H9 (cell line): ENCODE results near the gene SNX15. TPM values are rescaled to one million over a fixed set of nuclear protein-coding genes. Genes with fewer than 3 reads are reported as not detected.
A peak's percentile ranks its signal among the peaks of the same experiment; 100 is the strongest.

Experiments
- DNase-seq: peaks from one replicate; pipeline ENCODE4 v3.0.0-alpha.2; 2017
- H2AFZ ChIP-seq: one replicate; pipeline ENCODE4 v1.6.1; 2013; ENCODE audit warnings: mild to moderate bottlenecking, low read length, control low read depth, moderate library complexity
- H2AK5ac ChIP-seq: 2 replicates; pipeline ENCODE4 v1.6.1; 2013; ENCODE audit warnings: low read length, control low read depth, mixed read lengths; ENCODE audit not compliant: insufficient read length
- H2BK120ac ChIP-seq: one replicate; pipeline ENCODE4 v1.6.1; 2013; ENCODE audit warnings: low read depth, mild to moderate bottlenecking, low read length, control low read depth, inconsistent platforms; ENCODE audit not compliant: poor library complexity, severe bottlenecking
- H2BK12ac ChIP-seq: 2 replicates; pipeline ENCODE4 v1.6.1; 2013; ENCODE audit warnings: low read length, control low read depth, mixed read lengths, low read depth; ENCODE audit not compliant: insufficient read length
- H2BK15ac ChIP-seq: 2 replicates; pipeline ENCODE4 v1.6.1; 2013; ENCODE audit warnings: low read depth, low read length, control low read depth
- H2BK20ac ChIP-seq: one replicate; pipeline ENCODE4 v1.6.1; 2013; ENCODE audit warnings: low read depth, mild to moderate bottlenecking, low read length, control low read depth, inconsistent platforms; ENCODE audit not compliant: poor library complexity, severe bottlenecking
- H2BK5ac ChIP-seq: 2 replicates; pipeline ENCODE4 v1.6.1; 2013; ENCODE audit warnings: low read length, control low read depth, mixed read lengths; ENCODE audit not compliant: insufficient read length
- H3K14ac ChIP-seq: 2 replicates; pipeline ENCODE4 v1.6.1; 2013; ENCODE audit warnings: low read length, control low read depth; ENCODE audit not compliant: insufficient read depth
- H3K18ac ChIP-seq: 2 replicates; pipeline ENCODE4 v1.6.1; 2013; ENCODE audit warnings: low read depth, mild to moderate bottlenecking, mixed read lengths, low read length, control low read depth; ENCODE audit not compliant: insufficient read length
- H3K23ac ChIP-seq: 2 replicates; pipeline ENCODE4 v1.6.1; 2013; ENCODE audit warnings: low read length, control low read depth, mixed read lengths, low read depth; ENCODE audit not compliant: insufficient read length
- H3K23me2 ChIP-seq: 2 replicates; pipeline ENCODE4 v1.6.1; 2013; ENCODE audit warnings: low read depth, mild to moderate bottlenecking, mixed read lengths, low read length, control low read depth; ENCODE audit not compliant: insufficient read length, poor library complexity, severe bottlenecking
- H3K27ac ChIP-seq: 2 replicates; pipeline ENCODE4 v1.5.1; 2013; ENCODE audit warnings: low read length, control low read depth, mixed read lengths, low read depth; ENCODE audit not compliant: insufficient read length
- H3K27me3 ChIP-seq: 2 replicates; pipeline ENCODE4 v1.6.1; 2013; ENCODE audit warnings: low read length, control low read depth, inconsistent platforms; ENCODE audit not compliant: insufficient read depth
- H3K4ac ChIP-seq: 2 replicates; pipeline ENCODE4 v1.6.1; 2013; ENCODE audit warnings: low read depth, mild to moderate bottlenecking, control low read depth, inconsistent platforms, low read length, moderate library complexity
- H3K4me1 ChIP-seq: 2 replicates; pipeline ENCODE4 v1.6.1; 2013; ENCODE audit warnings: low read length, control low read depth, inconsistent platforms; ENCODE audit not compliant: insufficient read depth
- H3K4me2 ChIP-seq: 2 replicates; pipeline ENCODE4 v1.6.1; 2013; ENCODE audit warnings: low read length, control low read depth, mixed read lengths; ENCODE audit not compliant: insufficient read length, insufficient read depth
- H3K56ac ChIP-seq: 2 replicates; pipeline ENCODE4 v1.6.1; 2013; ENCODE audit warnings: low read depth, mild to moderate bottlenecking, mixed read lengths, low read length, control low read depth; ENCODE audit not compliant: insufficient read length
- H3K79me1 ChIP-seq: 2 replicates; pipeline ENCODE4 v1.6.1; 2013; ENCODE audit warnings: low read depth, mild to moderate bottlenecking, moderate library complexity, low read length, control low read depth, inconsistent platforms; ENCODE audit not compliant: insufficient read depth, poor library complexity, severe bottlenecking
- H3K79me2 ChIP-seq: 2 replicates; pipeline ENCODE4 v1.6.1; 2013; ENCODE audit warnings: low read length, control low read depth, inconsistent platforms; ENCODE audit not compliant: insufficient read depth
- H3K9ac ChIP-seq: 2 replicates; pipeline ENCODE4 v1.6.1; 2013; ENCODE audit warnings: low read length, control low read depth, mixed read lengths; ENCODE audit not compliant: insufficient read length; ENCODE audit errors: extremely low read depth
- H3K9me3 ChIP-seq: one replicate; pipeline ENCODE4 v1.6.1; 2013; ENCODE audit warnings: low read depth, low read length, inconsistent platforms; ENCODE audit not compliant: control insufficient read depth
- H3T11ph ChIP-seq: one replicate; pipeline ENCODE4 v1.6.1; 2013; ENCODE audit warnings: mild to moderate bottlenecking, low read length, control low read depth, inconsistent platforms
- H4K20me1 ChIP-seq: one replicate; pipeline ENCODE4 v1.6.1; 2013; ENCODE audit not compliant: control insufficient read depth, insufficient read length, insufficient read depth
- H4K5ac ChIP-seq: 2 replicates; pipeline ENCODE4 v1.6.1; 2013; ENCODE audit warnings: low read depth, mild to moderate bottlenecking, mixed read lengths, low read length, control low read depth; ENCODE audit not compliant: insufficient read length
- H4K8ac ChIP-seq: replicated peaks from 2 replicates; pipeline ENCODE4 v1.6.1; 2013; ENCODE audit warnings: low read length, control low read depth, mixed read lengths, low read depth; ENCODE audit not compliant: insufficient read length
- H4K91ac ChIP-seq: 2 replicates; pipeline ENCODE4 v1.6.1; 2013; ENCODE audit warnings: low read depth, mild to moderate bottlenecking, moderate library complexity, mixed read lengths, low read length, control low read depth; ENCODE audit not compliant: insufficient read length
- H3K27ac Mint-ChIP-seq, 3 experiments: 2 replicates in 2 of 3; 3 replicates in 1 of 3; pipeline ENCODE4 v1.8.0; 2020 to 2021; ENCODE audit warnings: mixed read lengths in 3 of 3, mild to moderate bottlenecking in 1 of 3, moderate library complexity in 1 of 3
- H3K27me3 Mint-ChIP-seq: 2 replicates; pipeline ENCODE4 v1.8.0; 2021; ENCODE audit warnings: low read depth, mild to moderate bottlenecking, moderate library complexity, mixed read lengths
- H3K36me3 Mint-ChIP-seq, 3 experiments: 2 replicates in 2 of 3; 3 replicates in 1 of 3; pipeline ENCODE4 v1.8.0; 2020 to 2021; ENCODE audit warnings: low read depth in 3 of 3, mixed read lengths in 3 of 3; ENCODE audit not compliant: insufficient read depth in 1 of 3
- H3K4me1 Mint-ChIP-seq, 2 experiments: 2 replicates each; pipeline ENCODE4 v1.8.0; 2020; ENCODE audit warnings: mixed read lengths in 2 of 2
- H3K4me3 Mint-ChIP-seq, 2 experiments: 2 replicates in 1 of 2; 3 replicates in 1 of 2; pipeline ENCODE4 v1.8.0; 2020 to 2021; ENCODE audit warnings: mild to moderate bottlenecking in 2 of 2, mixed read lengths in 2 of 2, moderate library complexity in 1 of 2
- H3K9me3 Mint-ChIP-seq, 2 experiments: 2 replicates in 1 of 2; 3 replicates in 1 of 2; pipeline ENCODE4 v1.8.0; 2020; ENCODE audit warnings: mild to moderate bottlenecking in 2 of 2, mixed read lengths in 2 of 2, moderate library complexity in 1 of 2
- WGBS: extraction: QIAGEN DNeasy Blood & Tissue Kit; methylation state at CpG from one replicate; pipeline ENCODE4 v1.1.7; 2013; ENCODE audit warnings: missing lambda C conversion rate, low lambda C conversion rate, mixed read lengths; ENCODE audit not compliant: insufficient read length; ENCODE audit errors: extremely low coverage; 5-methylcytosine and 5-hydroxymethylcytosine counted together
- total RNA-seq: library from RNA; stranded (reverse); gene quantifications from 2 replicates; pipeline ENCODE4 v1.2.1, GENCODE V29; 2021
- TF ChIP-seq, protein P1 (sequence below): fragments of 200-600 bp; sonication (generic); conservative IDR thresholded peaks from 3 replicates; pipeline ENCODE4 v1.8.0; 2021; ENCODE audit warnings: antibody characterized with exemption, mild to moderate bottlenecking

Gene SNX15
- total RNA-seq, 1 experiment from 2014 or later = 24.3 TPM

DNA sequence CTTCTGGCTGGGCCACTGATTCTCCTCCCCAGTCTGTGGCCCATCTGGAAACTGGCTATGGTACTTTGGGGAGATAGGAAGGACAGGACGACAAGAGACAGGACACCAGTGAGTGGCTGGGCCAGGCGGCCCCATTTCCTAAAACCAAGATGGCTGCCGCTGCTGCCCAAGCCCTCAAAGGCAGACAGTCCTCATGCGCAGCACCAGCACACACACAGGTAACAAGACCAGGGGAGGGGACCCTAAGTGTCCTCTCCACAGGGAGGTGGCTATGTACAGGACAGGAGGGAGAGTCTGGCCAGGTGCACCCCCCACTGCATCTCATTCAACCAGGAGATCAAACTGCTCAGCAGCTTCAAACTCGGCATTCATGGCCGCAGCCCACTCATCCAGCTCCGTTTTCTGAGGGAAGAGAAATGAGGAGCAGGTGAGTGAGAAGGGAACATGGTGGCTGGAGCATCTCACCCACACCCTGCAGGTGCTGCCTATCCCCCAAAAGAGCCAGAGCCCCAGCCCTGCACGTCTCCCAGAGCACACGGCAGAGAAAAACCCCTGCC, 51.6 kb downstream of the SNX15 start:
- H3K79me2 ChIP-seq = peaks cover 8% of the 10 kb centered on the region; the same call in 1 of the 2 replicates
- no peak overlapping the region for H3T11ph ChIP-seq
- no peaks in the 10 kb centered on the region for H3K9me3 ChIP-seq
- no peak overlapping the region for H3K23ac ChIP-seq
- H4K20me1 ChIP-seq = no peaks in the 10 kb centered on the region
- no peak overlapping the region for H3K18ac ChIP-seq
- TF ChIP-seq, protein P1, sequence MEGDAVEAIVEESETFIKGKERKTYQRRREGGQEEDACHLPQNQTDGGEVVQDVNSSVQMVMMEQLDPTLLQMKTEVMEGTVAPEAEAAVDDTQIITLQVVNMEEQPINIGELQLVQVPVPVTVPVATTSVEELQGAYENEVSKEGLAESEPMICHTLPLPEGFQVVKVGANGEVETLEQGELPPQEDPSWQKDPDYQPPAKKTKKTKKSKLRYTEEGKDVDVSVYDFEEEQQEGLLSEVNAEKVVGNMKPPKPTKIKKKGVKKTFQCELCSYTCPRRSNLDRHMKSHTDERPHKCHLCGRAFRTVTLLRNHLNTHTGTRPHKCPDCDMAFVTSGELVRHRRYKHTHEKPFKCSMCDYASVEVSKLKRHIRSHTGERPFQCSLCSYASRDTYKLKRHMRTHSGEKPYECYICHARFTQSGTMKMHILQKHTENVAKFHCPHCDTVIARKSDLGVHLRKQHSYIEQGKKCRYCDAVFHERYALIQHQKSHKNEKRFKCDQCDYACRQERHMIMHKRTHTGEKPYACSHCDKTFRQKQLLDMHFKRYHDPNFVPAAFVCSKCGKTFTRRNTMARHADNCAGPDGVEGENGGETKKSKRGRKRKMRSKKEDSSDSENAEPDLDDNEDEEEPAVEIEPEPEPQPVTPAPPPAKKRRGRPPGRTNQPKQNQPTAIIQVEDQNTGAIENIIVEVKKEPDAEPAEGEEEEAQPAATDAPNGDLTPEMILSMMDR = no peak
- H2BK12ac ChIP-seq = no peak overlapping the region
- H3K36me3 Mint-ChIP-seq = peaks cover 48 to 74% (median 72%) of the 10 kb centered on the region in 3 experiments
- no peak overlapping the region for H2BK20ac ChIP-seq
- no peak overlapping the region for H3K56ac ChIP-seq
- no peak overlapping the region for H4K91ac ChIP-seq
- no peaks in the 10 kb centered on the region for H3K4me1 ChIP-seq
- no peak overlapping the region for H2BK15ac ChIP-seq
- H3K4ac ChIP-seq = no peak overlapping the region
- no peaks in the 10 kb centered on the region for H3K27me3 Mint-ChIP-seq
- no peak overlapping the region for H2AK5ac ChIP-seq
- no peak overlapping the region for H2AFZ ChIP-seq
- no peaks in the 10 kb centered on the region for H3K27me3 ChIP-seq
- H3K27ac Mint-ChIP-seq = peak overlapping the region in 2 of 3 experiments; percentile 55 to 88; a peak in 3 of 7 replicates
- peaks cover 13% of the 10 kb centered on the region for H3K79me1 ChIP-seq
- peaks cover 14 to 17% of the 10 kb centered on the region in 2 experiments for H3K4me1 Mint-ChIP-seq
- no peak overlapping the region for H3K4me3 Mint-ChIP-seq
- H3K27ac ChIP-seq = no peak overlapping the region
- H3K9me3 Mint-ChIP-seq = no peaks in the 10 kb centered on the region; a peak in 1 of 5 replicates
- DNase-seq = no peak
- peaks cover 5% of the 10 kb centered on the region for H3K23me2 ChIP-seq
- H2BK120ac ChIP-seq = no peak overlapping the region
- H4K8ac ChIP-seq = no peak overlapping the region
- H4K5ac ChIP-seq = no peak overlapping the region
- H3K9ac ChIP-seq = no peak overlapping the region
- no peak overlapping the region for H2BK5ac ChIP-seq
- H3K4me2 ChIP-seq = peak overlapping the region; percentile 1
- H3K14ac ChIP-seq = no peak overlapping the region
- no CpG with 5 or more reads among the region's 9 CpGs for WGBS
